ENCODE results near the gene IPCEF1. TPM values are rescaled to one million over a fixed set of nuclear protein-coding genes. Genes with fewer than 3 reads are reported as not detected.

Gene IPCEF1
- 0.03 to 0.06 TPM (median 0.03 TPM) in 3 of 5 replicates, not detected in the others for total RNA-seq (2022; extraction: Qiagen RNA extraction; ENCODE audit: low read depth)

GRCh38 chr6:154356690-154357089 lies at the start of gene IPCEF1:
Gene IPCEF1 (minus strand): TSS chr6:154356803. CDS start chr6:154265947, 90,856 bp downstream.

Other genes with a start within 250 kb of the IPCEF1 start
- gene CNKSR3, start 153.9 kb upstream of the IPCEF1 start, total RNA-seq (2022; extraction: Qiagen RNA extraction; ENCODE audit: low read depth) = 6.3 to 9.3 TPM (median 7.8 TPM) in 5 replicates

All from A549 treated with GW870086 at 1 μM for 4 hours (cell line).